Head of caudate nucleus (tissue), 42 donors: ENCODE measurements around the gene MTUS2.

Source experiments
- DNase-seq, 42 donors: peaks; one replicate each; pipeline versions ENCODE4 v3.0.0 to v3.0.0-alpha.2; 2020 to 2021; ENCODE audit warnings: mixed read lengths in 7 of 42
- intact Hi-C: fragments of 100-400 bp; cut with DNase I; formaldehyde crosslinking; loops from one replicate; pipeline ENCODE4 v1.15.0; 2022

MTUS2 gene

DNA sequence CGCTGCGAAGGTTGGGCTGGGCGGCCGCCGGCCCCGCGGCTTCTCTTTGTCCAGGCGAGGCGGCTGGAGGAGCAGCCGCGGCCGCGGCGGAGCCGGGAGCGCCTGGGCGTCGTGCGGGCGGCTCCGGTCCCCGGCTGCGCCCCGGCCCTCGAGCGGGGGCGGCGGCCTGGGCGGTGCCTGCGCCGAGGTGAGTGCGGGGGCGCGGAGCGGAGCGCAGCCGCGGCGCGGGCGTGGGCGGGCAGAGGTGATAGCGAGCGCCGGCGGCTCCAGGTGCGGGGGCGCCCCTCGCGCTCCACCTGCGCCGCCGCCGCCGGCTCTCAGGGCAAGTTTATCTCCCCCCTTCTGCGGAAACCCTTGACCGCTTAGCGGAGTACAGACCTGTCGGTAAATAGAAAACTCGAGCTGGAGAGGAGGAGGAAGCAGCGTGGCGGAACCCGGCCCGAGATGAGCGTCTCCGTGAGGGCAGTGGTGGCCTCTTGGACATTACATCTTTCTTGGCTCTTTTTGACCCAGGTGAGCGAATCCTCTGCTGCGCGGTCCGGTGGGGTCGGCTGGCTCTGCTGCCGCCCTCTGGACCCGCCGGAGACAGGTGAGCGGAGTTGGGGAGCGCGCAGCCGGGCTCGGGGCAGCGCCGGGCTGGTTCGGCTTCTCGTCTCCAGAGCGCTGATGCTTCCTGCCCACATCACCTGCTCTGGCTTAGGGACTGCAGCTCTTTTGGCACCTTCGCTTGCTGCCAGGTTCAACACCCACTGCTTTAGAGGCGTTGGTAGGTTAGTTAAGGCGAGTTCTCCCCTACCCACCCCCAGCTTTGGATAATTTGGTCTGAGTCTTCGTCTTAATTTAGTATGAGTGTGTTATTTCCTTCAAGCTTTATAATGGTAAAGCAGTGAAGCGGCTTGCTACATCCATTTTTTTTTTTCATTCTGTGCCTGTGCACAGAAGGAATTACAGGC is at the start of gene MTUS2:
MTUS2 (plus strand) TSS at position 241 of the 953 bp plus-strand sequence.
- intact Hi-C loops: no loop called here
- peak in 35 of 42 donors; percentile 5 to 70 (median 33) for DNase-seq

DNA sequence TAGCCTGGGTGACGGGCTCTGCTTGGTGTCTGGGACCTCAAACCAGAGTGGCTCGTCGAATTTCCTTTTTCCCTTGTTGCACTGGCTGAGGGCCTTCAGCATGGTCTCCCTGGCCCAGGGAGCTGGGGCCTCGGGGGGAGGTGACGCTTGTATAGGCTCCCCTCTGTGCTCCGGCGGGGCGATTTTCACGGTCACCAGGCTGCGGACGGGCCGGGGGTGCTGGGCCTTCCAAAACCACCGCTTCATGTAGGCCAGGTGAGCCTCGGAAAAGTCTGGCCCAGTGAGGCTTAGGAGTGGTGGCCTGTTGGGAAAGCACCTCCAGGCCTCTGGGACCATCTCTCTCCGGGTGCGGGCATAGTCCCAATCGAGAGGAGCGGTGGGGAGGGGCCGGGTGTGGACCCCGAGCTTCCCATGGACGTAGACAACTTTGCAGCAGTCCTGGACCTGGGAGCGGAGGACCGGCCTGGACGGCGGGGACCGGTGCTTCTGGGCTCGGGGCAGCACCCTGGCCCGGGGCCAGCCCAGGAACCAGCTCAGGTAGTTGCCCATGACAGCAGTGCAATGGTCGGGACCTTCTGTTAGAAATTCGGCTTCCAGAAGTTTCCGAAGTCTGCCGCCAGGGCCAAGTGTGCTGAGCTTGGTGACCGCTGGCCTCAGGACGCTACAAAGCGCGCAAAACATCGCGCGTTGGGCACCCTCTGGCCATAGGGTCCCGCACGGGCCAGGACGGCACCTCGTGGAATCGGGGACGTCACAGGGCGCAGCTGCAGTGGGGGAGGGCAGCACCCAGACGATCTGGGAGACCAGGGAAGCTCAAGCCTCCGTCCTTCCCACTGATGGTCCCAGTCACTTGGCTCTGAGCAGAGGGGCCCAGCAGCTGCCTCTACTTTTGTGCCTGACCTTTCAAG is 41.6 kb upstream of the MTUS2 start:
- DNase-seq: no peak
- intact Hi-C loops: no loop called here

DNA sequence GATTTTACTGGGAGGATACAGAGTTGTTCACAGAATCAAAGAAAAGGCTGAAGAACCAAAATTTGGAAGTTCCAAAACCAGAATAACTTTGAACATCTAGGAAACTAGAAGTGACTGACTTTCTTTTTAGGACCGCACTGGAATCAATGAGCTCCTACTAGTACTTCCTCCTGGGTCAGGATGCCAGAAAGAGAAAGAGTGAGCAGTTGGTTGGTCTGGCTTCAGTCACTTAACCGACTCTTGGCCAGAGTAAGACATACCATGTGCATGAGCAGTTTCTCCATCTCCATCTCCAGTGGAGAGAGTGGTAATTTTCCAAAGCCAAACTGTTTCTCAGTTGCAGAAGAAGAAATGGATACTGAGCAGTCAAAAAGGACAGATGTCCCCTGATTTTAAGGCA is 27.1 kb upstream of the MTUS2 start:
- no peak for DNase-seq
- intact Hi-C loops: no loop called here

DNA sequence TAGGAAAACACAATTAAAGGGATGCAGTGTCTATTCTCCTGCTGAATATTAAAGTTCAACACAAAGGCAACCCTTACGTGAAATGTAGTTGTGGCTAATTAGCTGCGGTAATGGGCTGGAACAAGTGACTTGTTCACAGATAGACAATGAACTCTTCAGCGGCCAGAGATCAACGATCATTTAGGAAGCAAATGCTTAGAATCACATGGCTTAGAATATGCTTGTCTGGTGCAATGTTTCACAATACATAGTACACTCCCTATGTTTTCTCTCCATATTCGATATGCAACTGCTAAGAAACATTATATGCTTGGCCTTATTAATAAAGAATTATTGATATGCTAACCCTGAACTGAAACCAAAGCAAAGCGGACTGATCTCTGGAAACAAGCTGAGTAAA is 25.7 kb upstream of the MTUS2 start:
- no peak for DNase-seq
- intact Hi-C loops: no loop called here

DNA sequence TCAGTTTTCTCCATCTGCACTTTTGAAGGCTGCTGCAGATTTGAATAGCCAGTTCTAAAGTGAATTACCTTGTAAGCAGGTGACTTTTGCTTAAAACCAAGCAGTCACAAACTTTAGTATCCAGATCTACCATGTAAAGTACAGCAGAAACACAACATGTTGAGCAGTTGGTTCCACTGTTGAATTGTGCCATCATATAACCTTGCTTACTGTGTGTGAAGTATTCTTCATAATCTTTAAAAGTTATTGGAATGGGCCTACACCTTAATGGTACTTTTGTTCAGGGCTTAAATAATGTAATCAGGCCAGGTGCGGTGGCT is 23.2 kb upstream of the MTUS2 start:
- intact Hi-C loops: no loop called here
- no peak for DNase-seq

DNA sequence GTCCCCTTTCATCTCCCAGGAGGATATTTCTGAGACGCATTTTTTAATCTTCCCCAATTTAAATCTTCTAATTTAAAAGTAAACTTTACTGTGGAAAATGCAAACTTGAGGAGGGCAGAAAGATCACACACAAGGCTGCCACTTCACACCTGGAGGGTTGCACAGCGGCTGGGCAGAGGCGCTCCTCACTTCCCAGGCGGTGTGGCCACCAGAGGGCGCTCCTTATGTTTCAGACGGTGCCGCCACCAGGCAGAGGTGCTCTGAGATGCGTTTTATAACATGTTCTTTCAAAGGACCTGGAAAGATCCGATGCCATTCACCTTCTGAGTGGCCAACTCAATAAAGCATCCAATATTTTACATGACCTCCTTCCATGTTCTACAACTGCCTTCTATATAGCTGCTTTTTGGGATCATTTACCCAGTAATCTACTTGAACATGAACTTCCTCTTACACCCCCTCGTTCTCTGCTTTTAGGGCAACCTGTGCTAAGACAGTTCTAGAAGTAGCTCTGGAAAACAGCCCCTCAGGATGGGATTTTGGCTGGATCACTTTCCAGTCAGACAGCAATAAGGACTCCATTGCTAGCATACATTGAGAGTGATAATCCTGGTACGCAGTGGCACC is 14.8 kb upstream of the MTUS2 start:
- intact Hi-C loops: no loop called here
- DNase-seq: peak in 4 of 42 donors; percentile 13 to 48 (median 24)

DNA sequence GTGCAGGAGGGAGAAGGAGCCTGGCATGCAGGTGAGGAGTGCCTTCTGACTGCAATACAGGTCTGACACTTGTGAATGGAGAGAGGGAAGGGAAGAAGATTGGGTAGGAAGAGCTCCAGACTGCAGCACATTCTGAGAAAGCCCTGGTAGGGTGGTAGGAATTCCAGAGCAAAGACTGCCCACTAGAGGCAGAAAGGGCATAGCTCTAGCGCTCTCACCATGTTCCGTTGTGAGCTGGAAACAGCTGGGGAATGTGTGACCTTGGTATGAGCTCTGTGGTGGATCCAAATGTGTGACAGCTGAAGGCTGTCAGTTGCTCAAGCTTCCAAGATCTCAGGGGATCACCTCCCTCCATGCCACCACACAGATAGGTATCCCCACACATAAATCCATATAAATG is 2.9 kb upstream of the MTUS2 start:
- DNase-seq: no peak
- intact Hi-C loops: no loop called here

DNA sequence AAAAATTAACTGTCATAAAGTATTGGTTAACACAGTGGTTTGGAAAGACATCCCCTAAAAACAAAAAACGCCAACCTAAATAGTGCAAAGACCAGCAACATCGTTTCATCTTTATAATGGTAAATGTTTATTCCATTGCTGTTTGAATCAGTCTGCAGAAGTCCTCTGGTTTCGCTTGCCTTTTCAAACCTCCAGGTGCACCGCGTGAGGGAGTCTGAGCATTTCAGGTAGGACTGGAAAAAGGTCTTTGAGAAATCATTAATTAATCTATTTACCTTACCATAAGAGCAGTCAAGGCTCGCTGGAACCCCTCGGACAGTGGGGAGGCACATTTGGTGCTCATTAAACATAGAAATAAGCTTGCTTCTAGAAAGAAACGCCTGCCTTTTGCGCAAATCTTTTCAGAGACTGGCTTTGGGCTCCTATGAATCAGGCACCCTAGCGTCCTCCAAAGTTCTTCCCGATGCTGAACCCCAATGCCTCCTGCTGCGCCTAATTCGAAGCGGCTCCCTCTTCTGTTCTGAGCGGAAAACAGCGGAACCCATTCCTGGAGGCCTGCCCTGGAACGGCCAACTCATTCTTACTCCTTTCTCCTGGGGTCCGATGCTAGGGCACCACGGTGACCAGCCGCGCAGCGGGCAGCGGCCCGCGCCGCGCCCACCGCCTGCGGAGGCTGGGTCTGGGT is 951 bp upstream of the MTUS2 start:
- intact Hi-C loops: no loop called here
- DNase-seq: peak in 37 of 42 donors; percentile 7 to 77 (median 32)

DNA sequence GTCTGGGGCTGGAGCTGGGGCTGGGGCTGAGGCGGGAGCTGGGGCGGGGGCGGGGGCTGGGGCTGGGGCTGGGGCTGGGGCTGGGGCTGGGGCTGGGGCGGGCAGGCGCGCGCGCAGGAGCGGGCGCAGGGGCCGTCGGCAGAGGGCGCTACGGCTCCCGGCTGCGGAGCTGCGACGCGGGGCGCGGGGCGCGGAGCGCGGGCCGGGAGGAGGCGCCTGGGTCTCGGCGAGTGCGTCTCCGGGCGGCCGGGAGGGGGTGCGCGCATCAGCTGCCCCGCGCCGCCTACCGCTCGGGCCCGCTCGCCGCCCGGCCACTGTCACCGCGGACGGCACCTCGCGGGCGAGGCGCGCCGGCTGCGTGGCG is 422 bp upstream of the MTUS2 start:
- DNase-seq: peak in 39 of 42 donors; percentile 22 to 83 (median 63)
- intact Hi-C loops: no loop called here

DNA sequence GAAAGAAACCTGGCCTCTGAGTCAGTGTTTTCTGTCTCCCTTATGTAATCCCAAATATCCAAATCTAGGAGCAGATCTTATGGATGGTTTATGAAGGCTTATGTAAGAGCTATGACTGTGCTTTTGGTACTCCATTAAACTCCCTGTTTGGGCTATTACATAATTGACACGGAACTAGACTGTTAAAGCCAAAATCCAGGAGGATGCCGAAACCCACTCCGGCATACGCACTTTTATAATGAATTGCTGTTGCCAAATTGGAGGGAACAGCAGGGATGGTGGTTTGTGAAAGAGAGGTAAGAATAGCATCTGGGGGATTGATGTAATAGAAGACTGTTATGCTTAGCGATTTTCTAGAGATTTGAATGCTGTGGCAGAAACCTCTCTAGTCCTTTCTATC is 2.0 kb downstream of the MTUS2 start:
- intact Hi-C loops: no loop called here
- DNase-seq: peak in 11 of 42 donors; percentile 7 to 46 (median 24)

DNA sequence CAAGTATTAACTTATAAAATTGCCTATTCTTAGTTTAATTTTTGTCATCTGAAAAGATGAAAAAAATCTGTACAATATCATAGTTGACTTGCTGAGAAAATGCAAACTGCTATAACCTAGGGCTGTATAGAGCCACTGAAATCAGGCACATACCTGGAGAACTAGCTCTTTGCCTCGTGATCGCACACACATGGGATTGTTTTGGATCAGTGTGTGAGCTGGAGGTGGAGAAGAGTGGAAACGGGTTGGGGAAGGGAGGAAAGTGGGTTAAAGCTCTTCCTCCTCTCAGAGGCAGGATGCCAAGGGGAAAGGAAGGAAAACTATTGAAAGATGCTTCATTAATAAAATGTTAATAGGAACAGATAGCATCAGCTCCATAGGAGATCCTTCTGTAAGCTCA is 2.7 kb downstream of the MTUS2 start:
- intact Hi-C loops: no loop called here
- DNase-seq: peak in 39 of 42 donors; percentile 6 to 82 (median 47)

DNA sequence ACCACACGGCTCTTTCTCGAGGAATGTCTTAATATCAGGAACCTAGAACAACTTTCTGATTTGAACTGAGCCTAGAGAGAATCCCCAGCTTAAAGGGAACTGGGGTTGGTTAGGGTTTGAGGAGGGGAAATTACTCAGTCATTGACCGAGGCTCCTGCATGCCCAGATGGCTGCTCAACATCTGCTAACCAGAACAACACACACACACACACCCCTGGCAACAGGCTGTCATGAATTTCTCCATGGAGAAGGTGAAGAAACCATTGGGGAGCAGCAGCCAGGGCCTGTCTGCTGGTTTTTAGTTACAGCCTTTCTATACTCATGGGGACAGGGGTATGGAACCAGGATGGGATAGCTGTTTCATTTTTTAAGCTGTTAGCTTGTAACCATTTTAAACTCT is 5.2 kb downstream of the MTUS2 start:
- DNase-seq: no peak
- intact Hi-C loops: no loop called here

DNA sequence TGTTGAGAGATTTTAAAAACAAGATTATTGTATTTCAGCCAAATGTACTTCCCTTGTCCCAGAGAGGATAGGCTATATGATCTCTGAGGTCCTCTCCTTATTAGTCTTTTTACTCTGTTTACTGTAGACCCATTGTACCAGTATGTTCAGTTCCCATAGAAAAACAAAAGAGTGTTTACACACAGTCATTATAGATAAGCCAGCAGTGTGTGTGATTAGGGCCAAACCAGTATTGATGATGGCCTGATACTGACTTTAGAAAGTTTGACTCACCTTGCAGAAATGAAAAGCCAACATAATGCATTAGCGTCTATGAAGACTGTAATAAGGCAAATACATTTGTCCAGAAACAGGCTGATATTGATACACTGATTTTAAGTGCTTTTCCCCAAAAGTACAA is 6.2 kb downstream of the MTUS2 start:
- DNase-seq: no peak
- intact Hi-C loops: no loop called here

DNA sequence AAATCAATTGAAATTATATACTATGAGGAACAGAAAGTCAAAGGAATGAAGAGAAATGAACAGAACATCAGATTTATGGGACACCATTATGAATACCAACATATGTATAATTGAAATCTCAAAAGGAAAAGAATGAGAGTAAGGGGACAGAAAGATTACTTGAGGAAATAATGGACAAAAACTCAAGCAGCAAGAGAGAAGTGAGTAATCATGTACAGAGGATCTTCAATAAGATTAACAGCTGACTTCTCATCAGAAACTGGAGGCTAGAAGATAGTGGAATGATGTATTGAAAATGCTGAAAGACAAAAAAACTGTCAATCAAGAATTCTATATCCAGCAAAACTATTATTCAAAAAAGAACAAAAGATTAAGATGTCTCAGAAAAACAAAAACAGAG is 10.4 kb downstream of the MTUS2 start:
- no peak for DNase-seq

DNA sequence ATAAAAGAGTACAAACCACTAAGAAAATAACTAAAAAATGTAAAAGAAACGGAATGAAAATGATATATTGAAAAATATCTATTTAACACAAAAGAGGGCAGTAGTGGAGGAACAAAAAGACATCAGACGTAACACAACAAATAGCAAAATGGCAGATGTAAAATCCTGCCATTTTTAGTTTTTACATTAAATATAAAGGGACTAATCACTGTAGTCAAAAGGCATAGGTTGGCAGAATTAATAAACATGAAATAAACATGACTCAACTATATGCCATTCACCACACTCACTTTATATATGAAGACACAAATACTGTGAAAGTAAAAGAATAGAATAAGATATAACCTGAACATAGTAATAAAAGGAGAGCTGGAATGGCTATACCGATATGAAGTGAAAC is 11.0 kb downstream of the MTUS2 start:
- intact Hi-C loops: no loop called here
- no peak for DNase-seq

More for the DNA sequence above, 10.4 kb downstream of the MTUS2 start:
- intact Hi-C loops: no loop called here

DNA sequence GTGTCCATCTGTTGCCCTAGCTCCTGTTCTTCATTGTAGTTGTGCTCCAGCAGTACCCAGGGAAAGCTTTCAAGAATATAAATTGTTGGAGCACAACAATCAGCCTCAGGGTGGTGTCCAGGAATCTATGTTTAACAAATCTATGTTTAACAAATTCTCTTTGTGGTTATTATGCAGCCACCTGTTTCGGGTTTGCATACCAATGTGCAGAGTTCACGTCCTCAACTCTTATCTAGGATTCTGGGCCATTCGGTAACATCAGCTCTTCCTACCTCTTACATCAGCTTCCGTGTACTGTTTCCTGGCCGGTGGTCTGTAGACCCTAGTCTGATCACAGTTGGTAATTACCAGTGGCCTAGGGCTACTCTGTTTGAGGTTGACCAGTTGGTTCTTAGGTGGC is 17.0 kb downstream of the MTUS2 start:
- intact Hi-C loops: no loop called here
- no peak for DNase-seq

DNA sequence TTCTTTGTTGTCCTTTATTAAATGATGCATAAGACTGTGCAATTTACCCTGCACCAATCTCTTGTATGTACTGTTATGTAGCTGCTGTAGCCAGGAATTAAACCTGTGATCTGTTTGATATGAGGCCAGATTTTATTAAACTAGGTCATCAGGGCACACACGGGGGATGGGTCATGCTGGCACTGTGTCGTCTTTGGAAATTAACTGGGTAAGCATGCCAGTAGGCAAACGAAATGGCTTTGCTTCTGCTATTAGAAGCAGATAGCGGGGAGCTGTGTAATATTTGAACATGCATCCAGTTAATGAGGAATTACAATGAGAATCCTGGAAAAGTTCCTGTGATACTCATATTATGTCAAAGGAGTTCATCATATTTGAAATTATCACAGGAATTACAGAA is 23.5 kb downstream of the MTUS2 start:
- intact Hi-C loops: no loop called here
- no peak for DNase-seq

DNA sequence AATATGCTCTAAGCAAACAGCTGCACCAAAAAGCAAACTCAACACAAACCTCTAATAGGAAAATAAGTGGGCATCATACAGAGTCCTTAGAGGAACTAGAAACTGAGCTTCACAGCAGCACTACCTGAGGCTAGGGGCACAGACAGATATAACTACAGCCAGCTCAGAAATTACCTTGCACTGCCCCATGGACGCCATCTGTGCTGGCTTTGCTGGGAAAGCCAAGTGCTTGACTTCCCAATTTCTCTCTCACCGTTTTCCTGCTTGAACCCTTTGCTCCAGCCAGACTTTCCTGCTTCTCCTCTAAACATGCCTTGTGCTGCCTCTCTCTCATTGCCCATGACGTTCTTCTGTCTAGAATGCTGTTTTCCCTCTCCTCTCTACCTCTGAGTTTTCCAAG is 29.3 kb downstream of the MTUS2 start:
- intact Hi-C loops: no loop called here
- no peak for DNase-seq

DNA sequence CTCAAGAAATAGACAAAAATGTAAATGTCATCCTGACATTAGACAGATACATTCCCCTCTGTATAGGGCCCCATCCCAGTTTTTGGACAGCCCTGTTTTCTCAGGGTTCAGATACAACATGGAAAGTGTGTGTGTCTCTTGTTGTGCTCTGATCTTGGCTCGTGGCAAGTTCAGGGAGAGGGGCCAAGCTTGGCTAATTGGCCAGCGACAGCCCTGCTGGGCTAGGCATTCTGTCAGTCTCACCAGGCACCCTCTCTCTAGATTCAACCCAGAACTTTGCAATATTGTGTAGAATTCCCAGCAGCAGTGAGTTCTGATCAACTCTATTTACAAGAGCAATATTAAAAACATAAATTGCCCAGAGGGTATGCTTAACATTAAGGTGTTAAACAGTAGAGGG is 30.1 kb downstream of the MTUS2 start:
- intact Hi-C loops: no loop called here
- DNase-seq: no peak
